Stimulated activated CD4-positive, alpha-beta T cell treated with anti-CD3 and anti-CD28 coated beads, Interleukin-15, amount 100 ng/mL, for 1 hour (primary cell): ENCODE results near the gene B4GALT1.
"Not testable (repeated sequence)": the region's sequence is repeated elsewhere in the genome, so short reads cannot be mapped to it uniquely, and the experiment has no call there.

Experiments used
- DNase-seq, 2 donors: peaks; one replicate each; pipeline ENCODE4 v3.0.0-alpha.2; 2020; ENCODE audit warnings: low read depth in 1 of 2, low spot score in 1 of 2

The B4GALT1 gene

DNA sequence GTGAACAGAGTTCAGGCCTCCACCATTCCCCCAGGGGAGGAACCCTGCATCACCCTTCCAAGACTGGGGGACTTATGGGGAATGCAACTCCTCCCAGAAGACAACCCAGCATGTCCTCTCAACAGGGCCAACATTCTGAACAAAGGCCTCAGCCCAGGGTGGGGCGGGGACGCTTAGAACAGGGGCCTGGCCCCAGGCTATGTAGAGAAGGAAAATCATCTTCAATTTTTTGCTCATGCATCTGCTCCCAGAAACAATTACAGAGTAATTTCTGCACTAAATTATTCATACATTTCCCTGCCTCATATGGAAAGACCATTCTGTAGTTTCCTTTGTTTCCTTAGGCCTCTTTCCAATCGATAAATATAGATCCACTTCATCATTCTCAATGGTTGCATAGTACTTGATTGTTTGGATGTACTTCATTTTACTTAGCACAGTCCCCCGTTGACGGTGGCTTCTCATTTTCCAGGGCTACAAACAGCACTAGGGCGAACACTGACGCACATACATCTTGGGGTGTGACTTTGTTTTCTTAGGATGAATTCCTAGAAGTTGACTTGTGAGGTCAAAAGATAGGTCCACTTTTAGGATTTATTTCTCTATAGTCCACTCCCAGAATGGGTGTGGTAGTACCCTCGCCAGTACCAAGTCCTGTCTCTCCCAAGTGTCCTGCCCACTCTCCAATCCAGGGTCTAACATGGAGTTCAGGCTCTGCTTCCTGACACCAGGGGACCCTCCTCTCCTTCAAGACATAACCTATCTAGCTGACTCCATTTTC lies 63.4 kb downstream of the B4GALT1 start:
- no peak for DNase-seq

- no peak for DNase-seq
Measured at GRCh38 chr9:33102551-33103210, 64.5 kb downstream of the B4GALT1 start.

- DNase-seq, result no peak
Measured at GRCh38 chr9:33101104-33101951, 65.8 kb downstream of the B4GALT1 start.

DNA sequence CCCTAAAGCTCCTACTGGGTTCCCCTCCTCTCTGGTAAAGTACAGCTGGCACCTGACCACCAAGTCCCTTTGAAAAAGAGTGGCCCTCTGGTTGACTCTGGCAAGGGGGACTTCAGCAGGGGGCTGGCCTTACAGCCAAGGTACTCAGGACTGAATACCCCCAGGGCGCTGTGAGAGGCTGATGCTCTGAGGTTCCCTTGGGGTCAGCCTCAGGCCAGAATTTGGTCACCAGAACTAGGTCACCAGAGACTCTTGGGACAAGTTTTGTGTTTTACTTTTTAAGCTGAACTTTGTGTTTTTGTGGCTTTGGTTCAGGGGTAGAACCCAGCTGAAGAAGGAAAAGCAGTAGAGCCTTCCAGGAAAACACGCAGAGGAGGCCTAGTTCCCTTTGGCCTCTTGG lies 67.4 kb downstream of the B4GALT1 start:
- no peak for DNase-seq

DNA sequence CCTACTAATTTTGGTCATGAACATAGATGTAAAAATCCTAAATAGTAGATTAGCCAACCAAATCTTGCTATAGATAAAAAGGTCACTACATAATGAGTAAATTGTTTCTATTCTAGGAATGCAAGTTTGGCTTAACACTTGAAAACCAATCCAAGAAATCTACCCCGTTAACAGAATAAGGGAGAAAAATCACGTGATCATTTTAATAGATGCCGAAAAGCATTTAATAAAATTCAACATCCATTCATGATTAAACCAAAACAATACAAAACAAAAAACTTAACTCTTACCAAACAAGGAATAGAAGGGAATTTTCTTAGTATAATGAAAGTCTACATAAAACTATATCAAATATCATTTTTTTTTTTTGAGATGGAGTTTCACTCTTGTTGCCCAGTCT lies 69.9 kb downstream of the B4GALT1 start:
- no peak for DNase-seq

GRCh38 chr9:33092634-33093033 lies 74.5 kb downstream of the B4GALT1 start:
- DNase-seq, result no peak

DNA sequence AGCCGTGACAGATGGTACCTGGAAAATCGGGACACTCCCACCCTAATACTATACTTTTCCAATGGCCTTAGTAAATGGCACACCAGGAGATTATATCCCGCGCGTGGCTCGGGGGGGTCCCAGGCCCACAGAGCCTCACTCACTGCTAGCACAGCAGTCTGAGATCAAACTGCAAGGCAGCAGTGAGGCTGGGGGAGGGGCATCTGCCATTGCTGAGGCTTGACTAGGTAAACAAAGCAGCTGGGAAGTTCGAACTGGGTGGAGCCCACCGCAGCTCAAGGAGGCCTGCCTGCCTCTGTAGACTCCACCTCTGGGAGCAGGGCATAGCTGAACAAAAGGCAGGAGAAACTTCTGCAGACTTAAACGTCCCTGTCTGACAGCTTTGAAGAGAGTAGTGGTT lies 81.5 kb downstream of the B4GALT1 start:
- not testable (repeated sequence) for DNase-seq

DNA sequence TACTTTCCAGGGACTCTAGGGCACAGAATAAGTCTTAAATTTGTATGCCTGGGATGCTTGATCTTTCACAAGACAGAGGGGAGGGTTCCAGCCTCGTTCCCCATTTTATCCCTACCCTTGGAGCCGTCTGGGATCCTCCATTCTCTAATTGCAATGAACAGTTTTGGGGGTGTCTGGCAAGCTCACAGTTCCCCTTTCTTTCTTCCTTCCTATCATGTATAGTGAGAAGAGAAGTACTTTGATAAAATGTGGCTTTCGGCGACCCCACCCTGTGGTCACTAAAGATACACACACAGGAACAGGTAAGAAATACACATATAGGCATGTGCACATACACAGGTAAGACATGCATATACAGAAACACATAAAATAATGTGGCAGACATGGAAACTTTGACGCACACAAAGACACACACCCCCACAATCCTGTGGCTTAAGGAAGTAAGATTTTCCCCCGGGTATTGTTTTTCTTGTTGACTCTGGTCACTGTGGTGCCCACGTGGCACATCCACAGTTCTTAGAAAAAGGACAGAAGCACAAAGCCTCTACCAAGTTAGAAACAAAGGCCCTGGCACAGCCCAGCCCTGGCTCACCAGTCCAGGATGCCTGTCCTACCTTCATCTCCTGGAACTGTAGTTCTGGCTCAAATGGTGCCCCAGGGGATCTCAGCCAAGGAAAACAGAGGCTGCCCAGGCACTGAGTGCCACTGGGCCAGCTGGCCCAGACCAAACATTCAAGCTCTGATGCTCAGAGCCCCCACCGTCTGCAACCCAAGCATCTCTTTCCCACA lies 84.4 kb downstream of the B4GALT1 start:
- DNase-seq, result no peak

DNA sequence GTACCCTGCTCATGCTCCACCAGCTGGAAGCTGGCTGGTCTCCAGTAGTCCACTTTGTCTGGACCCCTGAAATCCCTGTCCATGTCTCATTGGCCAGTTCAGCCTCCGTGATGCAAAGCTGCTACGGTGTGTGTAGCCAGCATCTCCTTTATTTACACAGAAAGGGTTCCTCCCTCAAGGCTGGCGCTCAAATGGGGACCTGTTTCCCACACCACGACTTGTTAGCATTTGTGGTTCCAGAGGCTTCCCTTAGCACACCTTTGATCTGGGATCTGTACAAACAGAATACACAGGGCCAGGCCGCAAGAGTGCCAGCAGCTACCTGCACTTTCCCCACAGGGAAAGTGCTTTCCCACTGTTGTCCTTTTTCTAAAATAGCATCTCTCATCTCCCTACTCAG lies 85.0 kb downstream of the B4GALT1 start:
- DNase-seq, result no peak

- DNase-seq, result peak in 1 of 2 donors; percentile 33
Measured at GRCh38 chr9:33081128-33081851, 85.8 kb downstream of the B4GALT1 start.

- no peak for DNase-seq
Measured at GRCh38 chr9:33080534-33080933, 86.6 kb downstream of the B4GALT1 start.

DNA sequence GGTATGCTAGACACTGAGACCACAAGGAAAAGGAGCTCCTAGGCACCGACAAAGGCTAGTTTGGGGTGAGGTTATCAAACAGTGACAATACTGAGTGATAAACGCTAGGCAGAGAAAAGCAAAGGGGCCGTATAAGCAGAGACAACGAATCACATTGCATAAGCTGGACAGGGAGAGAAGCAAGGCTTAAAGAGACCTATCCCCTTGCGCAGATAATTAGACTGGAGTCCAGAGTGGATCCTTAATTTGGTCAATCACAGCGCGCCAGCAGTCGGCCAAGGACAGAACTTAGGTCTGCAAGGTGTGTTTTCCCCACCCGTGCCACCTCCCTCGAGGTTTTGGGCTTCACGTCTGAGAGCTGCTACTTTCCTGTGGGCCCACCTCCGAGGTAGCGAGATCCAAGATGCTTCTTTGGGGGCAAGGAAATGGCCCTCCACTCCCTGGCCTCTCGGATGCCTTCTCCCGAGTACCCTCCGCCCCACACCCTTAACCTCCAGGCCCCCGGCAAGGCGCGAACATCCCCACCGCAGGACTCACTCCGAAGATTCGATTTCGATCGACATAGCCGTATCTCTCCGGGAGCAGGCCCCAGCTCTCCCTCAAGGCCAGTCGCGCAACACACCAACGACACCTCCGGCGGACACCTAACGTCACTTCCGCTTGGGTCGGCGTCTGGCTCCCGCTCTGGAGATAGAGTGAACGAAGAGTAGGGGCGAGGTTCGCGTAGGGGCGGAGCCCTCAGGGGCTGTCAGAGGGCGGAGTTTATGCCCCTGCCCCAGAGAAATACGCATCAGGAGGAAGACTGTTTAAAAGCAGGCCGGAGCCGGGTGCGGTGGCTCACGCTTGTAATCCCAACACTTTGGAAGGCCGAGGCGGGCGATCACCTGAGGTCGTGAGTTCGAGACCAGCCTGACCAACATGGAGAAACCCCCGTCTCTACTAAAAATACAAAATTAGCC lies 90.8 kb downstream of the B4GALT1 start, which contains the start of gene SMU1:
Gene SMU1 (minus strand): TSS at position 629 of the 959 bp plus-strand sequence. CDS start 66 bp downstream, at position 563.
- DNase-seq, result peak; percentile 83 to 86

DNA sequence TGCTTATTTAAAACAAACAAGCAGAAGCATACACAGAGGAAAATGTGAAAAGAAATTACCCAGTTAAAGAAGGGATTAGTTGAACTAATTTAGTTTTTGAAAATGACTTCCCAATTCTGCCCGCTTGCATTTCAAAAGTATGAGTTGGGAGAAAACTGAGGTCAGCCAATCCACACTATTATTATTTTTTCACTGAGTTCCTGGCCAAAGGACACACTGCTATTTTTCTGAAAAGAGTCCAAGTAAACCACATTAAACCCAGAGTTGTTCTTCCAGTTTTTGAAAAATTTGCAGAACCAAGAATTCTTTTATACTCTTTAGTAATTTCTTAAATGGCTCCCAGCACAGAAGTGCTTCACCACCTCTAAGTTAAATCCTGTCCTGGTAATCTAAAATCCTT lies 98.1 kb downstream of the B4GALT1 start:
- DNase-seq, result no peak

DNA sequence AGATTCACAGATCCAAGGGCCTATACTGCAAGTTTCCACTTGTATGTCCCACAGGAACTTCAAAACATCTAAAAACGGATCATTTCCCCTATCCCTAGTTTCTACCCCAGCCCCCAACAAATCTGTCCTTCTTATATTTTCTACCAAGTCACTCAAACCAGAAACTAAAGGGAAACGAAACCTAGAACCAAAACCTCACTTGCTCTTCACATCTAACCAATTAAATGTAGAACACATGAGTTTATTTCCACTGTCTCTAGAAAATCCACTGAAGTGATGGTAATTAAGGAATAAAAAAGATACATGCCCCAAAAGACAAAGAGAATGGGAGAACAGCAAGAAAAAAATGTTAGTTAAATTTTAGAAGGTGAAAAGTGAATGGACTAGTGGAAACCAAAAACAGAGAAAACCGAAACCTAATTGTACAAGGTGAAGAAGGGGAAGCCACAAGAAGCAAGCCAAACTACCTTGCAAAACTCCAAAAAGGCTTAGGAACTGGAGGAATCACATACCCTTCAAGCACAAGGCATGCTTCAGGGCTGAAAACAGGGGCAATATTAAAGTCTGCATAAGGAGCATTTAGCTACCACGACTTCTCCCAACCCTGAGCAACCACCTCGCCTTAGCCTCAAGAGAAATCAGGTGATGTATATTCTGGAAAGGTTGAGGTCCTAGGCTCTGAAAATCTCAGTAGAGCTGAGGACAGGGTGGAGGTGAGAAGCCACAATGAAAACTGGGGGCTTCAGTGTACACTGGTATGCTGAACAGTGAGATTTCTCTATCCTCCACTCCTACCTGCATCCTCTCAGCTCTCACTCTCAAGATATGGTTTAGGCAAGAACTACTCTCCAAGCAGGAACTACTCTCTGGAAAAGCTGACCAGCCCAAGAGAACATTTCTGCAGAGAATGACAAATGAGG lies 101.7 kb downstream of the B4GALT1 start:
- no peak for DNase-seq
